ENCODE results near the gene OLR1. TPM values are rescaled to one million over a fixed set of nuclear protein-coding genes. Genes with fewer than 3 reads are reported as not detected.
A peak's percentile ranks its signal among the peaks of the same experiment; 100 is the strongest.

The OLR1 gene
- total and polyA plus RNA-seq, 9 donors, result 0.10 to 12.3 (median 0.74) TPM

DNA sequence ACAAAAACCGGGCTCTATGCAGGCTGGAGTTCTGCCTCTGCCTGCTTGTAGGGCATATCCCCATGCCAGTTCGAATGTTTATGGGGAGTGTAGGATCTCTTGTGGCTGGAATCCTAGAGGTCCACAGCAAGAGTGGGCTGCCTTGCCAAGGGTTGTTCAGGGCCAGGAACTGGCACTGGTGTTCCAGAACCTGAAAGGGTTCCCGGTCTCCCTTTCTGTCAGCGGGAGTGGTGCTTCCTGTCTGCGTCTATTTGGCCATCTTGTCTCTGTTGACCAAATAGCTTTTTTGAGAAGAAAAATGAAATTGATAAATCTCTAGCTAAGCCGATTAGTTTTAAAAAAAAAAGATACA, 17.8 kb downstream of the OLR1 start:
- Histone ChIP-seq H3K27ac (no peak overlapping the region), H3K27me3 (no peaks in the 10 kb centered on the region), H3K9me3 (no peaks in the 10 kb centered on the region), H3K4me1 (ENCODE audit: insufficient read depth) (no peaks in the 10 kb centered on the region), H3K4me3 (peak overlapping the region; percentile 46), H3K36me3 (no peaks in the 10 kb centered on the region)
- 69% methylated on average over 6 of the region's 6 CpGs for WGBS, 3 donors
- DNase-seq, result no peak
- no peak for TF ChIP-seq EP300 (IDR thresholded peaks at IDR 0.05)
- TF ChIP-seq CTCF (IDR thresholded peaks at IDR 0.05), result no peak
- no peak for TF ChIP-seq POLR2A (IDR thresholded peaks at IDR 0.05)
- intact Hi-C loops (cut with DNase I), result no loop called here

GRCh38 chr12:10153271-10154144, 18.4 kb downstream of the OLR1 start:
- DNase-seq, result peak; percentile 62 to 77 (median 70)
- Histone ChIP-seq H3K4me1 (ENCODE audit: insufficient read depth) (no peaks in the 10 kb centered on the region), H3K27ac (peak overlapping the region; percentile 26 to 62), H3K4me3 (peak overlapping the region; percentile 46), H3K27me3 (no peaks in the 10 kb centered on the region), H3K9me3 (no peaks in the 10 kb centered on the region), H3K36me3 (no peaks in the 10 kb centered on the region)
- intact Hi-C loops (cut with DNase I), result no loop called here
- 4 to 5% (median 5%) methylated on average over 46 of the region's 46 CpGs for WGBS, 3 donors
- TF ChIP-seq CTCF (IDR thresholded peaks at IDR 0.05), result peak; percentile 71 to 82 (median 75)
- TF ChIP-seq EP300 (IDR thresholded peaks at IDR 0.05), result no peak
- no peak for TF ChIP-seq POLR2A (IDR thresholded peaks at IDR 0.05)

- Histone ChIP-seq H3K36me3 (no peaks in the 10 kb centered on the region), H3K27ac (no peak overlapping the region), H3K27me3 (no peaks in the 10 kb centered on the region), H3K9me3 (no peaks in the 10 kb centered on the region), H3K4me1 (ENCODE audit: insufficient read depth) (no peaks in the 10 kb centered on the region), H3K4me3 (no peak overlapping the region)
- no peak for TF ChIP-seq POLR2A (IDR thresholded peaks at IDR 0.05)
- no peak for TF ChIP-seq EP300 (IDR thresholded peaks at IDR 0.05)
- TF ChIP-seq CTCF (IDR thresholded peaks at IDR 0.05), result no peak
- 32 to 44% (median 39%) methylated on average over 2 of the region's 2 CpGs for WGBS, 3 donors
- intact Hi-C loops (cut with DNase I), result no loop called here
- DNase-seq, result no peak
These were observed 20.3 kb downstream of the OLR1 start for GRCh38 chr12:10151621-10152020.

DNA sequence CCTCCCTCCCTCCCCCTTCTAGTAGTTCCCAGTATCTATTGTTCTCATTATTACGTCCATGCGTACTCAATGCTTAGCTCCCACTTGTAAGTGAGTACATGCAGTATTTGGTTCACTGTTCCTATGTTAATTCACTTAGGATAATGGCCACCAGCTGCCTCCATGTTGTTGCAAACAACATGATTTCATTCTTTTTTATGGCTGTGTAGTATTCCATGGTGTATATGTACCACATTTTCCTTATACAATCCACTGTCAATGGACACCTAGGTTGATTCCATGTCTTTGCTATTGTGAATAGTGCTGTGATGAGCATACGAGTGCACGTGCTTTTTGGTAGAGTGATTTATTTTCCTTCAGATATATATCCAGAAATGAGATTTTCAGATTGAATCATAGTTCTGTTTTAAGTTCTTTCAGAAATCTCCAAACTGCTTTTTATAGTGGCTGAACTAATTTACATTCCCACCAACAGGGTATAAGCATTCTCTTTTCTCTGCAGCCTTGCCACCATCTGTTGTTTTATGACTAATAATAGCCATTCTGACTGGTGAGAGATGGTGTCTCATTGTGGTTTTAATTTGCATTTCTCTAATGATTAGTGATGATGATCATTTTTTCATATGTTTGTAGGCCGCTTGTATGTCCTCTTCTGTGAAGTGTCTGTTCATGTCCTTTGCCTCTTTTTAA, 24.1 kb downstream of the OLR1 start:
- DNase-seq, result no peak
- Histone ChIP-seq H3K27me3 (no peaks in the 10 kb centered on the region), H3K4me1 (ENCODE audit: insufficient read depth) (no peaks in the 10 kb centered on the region), H3K27ac (no peak overlapping the region), H3K9me3 (no peaks in the 10 kb centered on the region), H3K36me3 (no peaks in the 10 kb centered on the region), H3K4me3 (no peak overlapping the region)
- WGBS, 3 donors, result 88 to 92% (median 92%) methylated on average over 5 of the region's 5 CpGs
- intact Hi-C loops (cut with DNase I), result loop anchor here in 1 of 4 donors (10.0 kb wide), 1 partner anchor 113 kb away; the partner anchor contains the start of gene CLEC9A
- TF ChIP-seq EP300 (IDR thresholded peaks at IDR 0.05) (no peak), POLR2A (IDR thresholded peaks at IDR 0.05) (no peak), CTCF (IDR thresholded peaks at IDR 0.05) (no peak)

Measured in ovary (tissue), 9 donors.